Body of pancreas (tissue), 4 donors: Measurements from ENCODE around the gene OGFOD3.
"Not testable (repeated sequence)": the region's sequence is repeated elsewhere in the genome, so short reads cannot be mapped to it uniquely, and the experiment has no call there.

Experiments used
- POLR2A ChIP-seq, 3 donors: fragments of 450-650 bp; IDR thresholded peaks; one replicate each; pipeline ENCODE4 v1.6.1; 2016; ENCODE audit warnings: antibody characterized with exemption in 3 of 3, mild to moderate bottlenecking in 2 of 3
- TF ChIP-seq, protein P1 (sequence below), 7 experiments: fragments of 450-650 bp in 4 of 7; fragments of 200-600 bp in 3 of 7; sonication (generic) in 3 of 7; IDR thresholded peaks; one replicate each; pipeline ENCODE4 v1.5.1; 2016 to 2019; ENCODE audit warnings: antibody characterized with exemption in 7 of 7

DNA sequence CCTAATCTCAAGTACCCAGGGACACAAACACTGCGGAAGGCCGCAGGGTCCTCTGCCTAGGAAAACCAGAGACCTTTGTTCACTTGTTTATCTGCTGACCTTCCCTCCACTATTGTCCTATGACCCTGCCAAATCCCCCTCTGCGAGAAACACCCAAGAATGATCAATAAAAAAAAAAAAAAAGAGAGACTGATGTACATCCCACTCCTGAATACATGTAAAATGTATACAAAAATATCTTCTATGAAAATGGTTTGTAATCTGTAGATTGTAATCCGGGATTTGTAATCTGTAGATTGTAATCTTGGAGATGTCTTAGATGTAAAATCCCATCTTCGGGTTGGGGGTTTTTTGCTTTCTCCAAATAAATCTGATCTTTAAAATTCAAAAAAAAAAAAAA lies 41.1 kb downstream of the OGFOD3 start:
- TF ChIP-seq, protein P1, sequence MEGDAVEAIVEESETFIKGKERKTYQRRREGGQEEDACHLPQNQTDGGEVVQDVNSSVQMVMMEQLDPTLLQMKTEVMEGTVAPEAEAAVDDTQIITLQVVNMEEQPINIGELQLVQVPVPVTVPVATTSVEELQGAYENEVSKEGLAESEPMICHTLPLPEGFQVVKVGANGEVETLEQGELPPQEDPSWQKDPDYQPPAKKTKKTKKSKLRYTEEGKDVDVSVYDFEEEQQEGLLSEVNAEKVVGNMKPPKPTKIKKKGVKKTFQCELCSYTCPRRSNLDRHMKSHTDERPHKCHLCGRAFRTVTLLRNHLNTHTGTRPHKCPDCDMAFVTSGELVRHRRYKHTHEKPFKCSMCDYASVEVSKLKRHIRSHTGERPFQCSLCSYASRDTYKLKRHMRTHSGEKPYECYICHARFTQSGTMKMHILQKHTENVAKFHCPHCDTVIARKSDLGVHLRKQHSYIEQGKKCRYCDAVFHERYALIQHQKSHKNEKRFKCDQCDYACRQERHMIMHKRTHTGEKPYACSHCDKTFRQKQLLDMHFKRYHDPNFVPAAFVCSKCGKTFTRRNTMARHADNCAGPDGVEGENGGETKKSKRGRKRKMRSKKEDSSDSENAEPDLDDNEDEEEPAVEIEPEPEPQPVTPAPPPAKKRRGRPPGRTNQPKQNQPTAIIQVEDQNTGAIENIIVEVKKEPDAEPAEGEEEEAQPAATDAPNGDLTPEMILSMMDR (IDR thresholded peaks at IDR 0.05): not testable (repeated sequence)
- not testable (repeated sequence) for TF ChIP-seq POLR2A (IDR thresholded peaks at IDR 0.05)
